GM18868 (cell line): ENCODE measurements around the gene VPS26A.

ENCODE experiments used
- ATAC-seq: cut with Tn5 transposase; IDR thresholded peaks from one replicate; pipeline ENCODE4 v1.9.1; 2021; ENCODE audit warnings: mild to moderate bottlenecking, moderate library complexity; ENCODE audit not compliant: unreplicated experiment

VPS26A gene

GRCh38 chr10:69217119-69217754, 93.3 kb downstream of the VPS26A start:
- ATAC-seq: no peak

GRCh38 chr10:69218831-69219230, 94.9 kb downstream of the VPS26A start:
- no peak for ATAC-seq

GRCh38 chr10:69220041-69220451, 96.1 kb downstream of the VPS26A start, which contains the start of gene HKDC1:
Gene HKDC1 (plus strand): TSS chr10:69220332. CDS start chr10:69220436, 104 bp downstream.
- no peak for ATAC-seq

GRCh38 chr10:69220507-69220906, 96.5 kb downstream of the VPS26A start:
- no peak for ATAC-seq
